Left lobe of liver (tissue), 2 donors: Measurements from ENCODE around the gene FMN1. TPM values are rescaled to one million over a fixed set of nuclear protein-coding genes. Genes with fewer than 3 reads are reported as not detected.

Source experiments
- ATAC-seq: fragments of 200-7000 bp; cut with Tn5 transposase; one replicate; pipeline ENCODE4 v1.9.1; 2020; ENCODE audit warnings: mild to moderate bottlenecking, moderate library complexity
- DNase-seq: peaks from one replicate; pipeline ENCODE4 v3.0.0-alpha.2; 2020; ENCODE audit warnings: low spot score
- total RNA-seq: library from RNA; stranded (reverse); gene quantifications from one replicate; pipeline ENCODE4 v1.2.1, GENCODE V29; 2021
- donor health status: DM: no; HTN: no; CAD: no; lungs with moderate emphysema.
- donor health status: DM: no; HTN: yes; CAD: no.

The FMN1 gene
- total RNA-seq, 1 donor from 2014 or later: 1.2 TPM

DNA sequence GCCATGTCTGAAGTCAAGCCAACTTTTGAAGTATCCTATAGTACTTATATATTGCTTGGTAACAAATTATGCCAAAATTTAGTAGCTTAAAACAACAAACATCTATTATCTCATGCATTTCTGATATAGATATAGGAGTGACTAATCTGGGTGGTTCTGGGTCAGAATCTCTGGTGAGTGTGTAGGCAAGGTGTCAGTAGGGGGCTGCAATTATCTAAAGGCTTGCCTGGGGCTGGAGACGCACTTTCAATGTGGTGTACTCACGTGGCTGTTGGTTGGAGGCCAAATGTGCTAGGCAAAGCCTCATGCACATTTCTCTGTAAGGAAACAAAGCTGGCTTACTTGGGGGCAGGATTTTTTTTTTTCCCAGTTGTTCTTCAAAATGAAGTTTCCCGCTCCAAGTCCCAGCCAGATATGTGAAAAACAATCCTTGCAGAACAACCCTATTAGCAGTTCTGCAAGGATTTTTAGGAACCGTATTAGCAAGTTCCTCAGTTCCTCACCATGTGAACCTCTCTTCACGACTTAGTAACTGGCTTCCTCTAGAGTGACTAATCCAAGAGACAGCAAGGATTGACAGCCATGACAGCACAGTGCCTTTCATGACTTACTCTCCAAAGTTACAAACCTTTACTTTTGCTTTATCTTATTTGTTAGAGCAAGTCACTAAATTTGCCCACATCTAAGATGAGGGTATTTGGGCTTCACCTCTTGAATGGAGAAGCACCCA, 450.9 kb downstream of the FMN1 start:
- no peak for ATAC-seq

DNA sequence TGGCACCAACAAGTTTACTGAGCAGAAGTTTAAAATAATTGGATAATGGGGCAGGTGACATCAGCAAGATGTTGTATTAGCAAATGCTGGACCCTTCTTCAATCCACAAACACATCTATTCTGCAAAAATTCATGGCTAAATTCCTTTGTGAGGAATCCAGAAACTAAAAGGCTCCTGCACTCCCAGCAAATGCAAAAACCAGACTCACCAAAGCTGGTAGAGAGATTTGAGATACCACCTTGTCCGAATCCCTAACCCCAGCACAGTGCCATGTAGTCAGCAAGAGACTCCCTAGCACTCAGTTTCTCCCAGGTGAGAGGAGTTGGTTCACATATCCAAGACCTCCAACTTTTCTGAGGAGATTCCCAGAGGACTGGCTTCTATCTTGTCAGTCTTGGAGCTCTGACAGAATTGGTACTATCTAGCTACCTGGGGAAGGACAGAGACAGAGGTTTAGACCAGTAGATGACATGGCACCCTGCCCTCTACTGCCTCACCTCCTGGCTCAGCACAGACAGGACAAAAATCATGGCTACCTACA, 454.9 kb downstream of the FMN1 start:
- DNase-seq (no peak), ATAC-seq (no peak)

More for the DNA sequence above, 450.9 kb downstream of the FMN1 start:
- DNase-seq: no peak

DNA sequence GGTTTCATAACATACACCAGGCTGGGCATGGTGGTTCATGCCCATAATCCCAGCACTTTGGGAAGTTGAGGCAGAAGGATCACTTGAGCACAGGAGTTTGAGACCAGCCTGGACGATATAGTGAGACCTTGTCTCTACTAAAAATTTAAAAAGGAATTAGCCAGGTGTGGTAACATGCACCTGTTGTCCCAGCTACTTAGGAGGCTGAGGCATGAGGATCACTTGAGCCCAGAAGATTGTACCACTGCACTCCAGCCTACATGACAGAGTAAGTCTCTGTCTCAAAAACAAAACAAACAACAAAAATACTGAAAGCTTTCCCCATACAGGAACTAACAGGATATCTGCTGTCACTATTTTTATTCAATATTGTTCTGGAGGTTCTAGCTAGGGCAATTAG, 455.8 kb downstream of the FMN1 start:
- no peak for DNase-seq
- ATAC-seq: no peak

DNA sequence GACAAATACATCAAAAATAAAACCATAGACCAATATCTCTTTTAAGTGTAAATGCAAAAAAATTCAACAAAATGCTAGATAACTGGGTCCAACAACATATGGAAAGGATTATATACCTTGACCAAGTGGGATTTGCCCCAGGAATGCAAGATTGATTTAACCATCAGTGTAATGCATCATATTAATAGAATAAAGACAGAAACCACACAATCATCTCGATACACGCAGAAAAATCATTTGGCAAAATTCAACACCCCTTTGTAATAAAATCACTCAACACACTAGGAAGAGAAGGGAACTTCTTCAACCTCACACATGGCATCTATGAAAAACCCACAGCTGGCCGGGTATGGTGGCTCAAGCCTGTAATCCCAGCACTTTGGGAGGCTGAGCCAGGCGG, 457.2 kb downstream of the FMN1 start:
- ATAC-seq (no peak), DNase-seq (no peak)

DNA sequence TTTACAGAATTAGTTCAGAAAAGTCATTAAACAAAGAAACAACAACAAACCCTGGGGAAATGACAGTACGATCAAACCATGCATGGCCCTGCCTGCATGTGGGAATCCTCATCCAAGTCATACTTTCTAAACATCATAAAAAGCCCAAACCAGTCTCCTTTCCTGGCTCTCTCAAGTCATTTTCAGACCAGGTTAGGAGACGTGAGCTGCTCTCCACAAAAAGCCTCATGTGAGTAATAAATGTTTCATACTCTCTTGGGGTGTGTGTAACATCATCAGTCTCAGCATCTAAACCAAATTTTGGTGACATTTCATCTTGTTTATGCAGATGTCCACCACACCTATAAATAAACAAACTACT, 457.8 kb downstream of the FMN1 start:
- no peak for ATAC-seq
- DNase-seq: no peak

DNA sequence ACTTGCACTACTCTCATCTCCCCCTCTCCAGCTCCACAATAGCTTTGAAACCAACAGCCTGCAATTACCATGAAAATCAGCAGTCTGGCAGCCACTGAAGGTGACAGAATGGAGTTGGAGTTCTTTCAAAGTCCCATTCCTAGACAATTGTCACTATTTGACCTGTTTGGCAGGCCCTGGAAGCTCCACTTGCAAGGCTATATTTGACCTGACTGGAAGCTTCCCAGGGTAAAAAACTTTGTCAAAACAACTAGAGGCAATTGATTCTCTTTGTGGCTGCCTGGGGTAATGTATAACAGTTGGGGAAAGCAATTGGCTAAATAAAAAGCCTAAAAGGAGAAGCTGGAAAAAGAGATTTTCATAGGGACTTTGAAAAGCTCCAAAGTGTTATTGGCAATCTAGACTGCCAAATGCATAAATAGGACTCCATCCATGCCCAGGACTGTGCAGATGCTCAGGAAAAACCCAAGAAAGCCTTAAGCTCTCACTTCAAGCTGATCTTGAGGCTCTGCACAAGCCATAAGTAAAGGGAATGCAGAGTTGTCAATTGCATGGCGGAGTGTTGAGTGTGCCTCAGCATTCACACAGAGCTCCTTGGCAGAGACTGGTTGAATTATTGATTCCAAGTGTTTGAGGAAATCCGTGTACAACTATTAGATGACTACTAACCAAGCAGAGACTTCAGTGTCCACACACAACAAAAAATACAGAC, 458.4 kb downstream of the FMN1 start:
- DNase-seq: no peak

GRCh38 chr15:32733281-32733680, 461.2 kb downstream of the FMN1 start:
- ATAC-seq (no peak), DNase-seq (no peak)

More for the DNA sequence above, 458.4 kb downstream of the FMN1 start:
- peak; percentile 54 for ATAC-seq

GRCh38 chr15:32732574-32733157, 461.8 kb downstream of the FMN1 start:
- ATAC-seq (peak; percentile 92), DNase-seq (no peak)

- DNase-seq: peak; percentile 75
These were observed 463.5 kb downstream of the FMN1 start for GRCh38 chr15:32730677-32731654.

GRCh38 chr15:32729700-32730395, 464.7 kb downstream of the FMN1 start:
- ATAC-seq (no peak), DNase-seq (no peak)

More at GRCh38 chr15:32730677-32731654, 463.5 kb downstream of the FMN1 start:
- ATAC-seq: peak; percentile 74

DNA sequence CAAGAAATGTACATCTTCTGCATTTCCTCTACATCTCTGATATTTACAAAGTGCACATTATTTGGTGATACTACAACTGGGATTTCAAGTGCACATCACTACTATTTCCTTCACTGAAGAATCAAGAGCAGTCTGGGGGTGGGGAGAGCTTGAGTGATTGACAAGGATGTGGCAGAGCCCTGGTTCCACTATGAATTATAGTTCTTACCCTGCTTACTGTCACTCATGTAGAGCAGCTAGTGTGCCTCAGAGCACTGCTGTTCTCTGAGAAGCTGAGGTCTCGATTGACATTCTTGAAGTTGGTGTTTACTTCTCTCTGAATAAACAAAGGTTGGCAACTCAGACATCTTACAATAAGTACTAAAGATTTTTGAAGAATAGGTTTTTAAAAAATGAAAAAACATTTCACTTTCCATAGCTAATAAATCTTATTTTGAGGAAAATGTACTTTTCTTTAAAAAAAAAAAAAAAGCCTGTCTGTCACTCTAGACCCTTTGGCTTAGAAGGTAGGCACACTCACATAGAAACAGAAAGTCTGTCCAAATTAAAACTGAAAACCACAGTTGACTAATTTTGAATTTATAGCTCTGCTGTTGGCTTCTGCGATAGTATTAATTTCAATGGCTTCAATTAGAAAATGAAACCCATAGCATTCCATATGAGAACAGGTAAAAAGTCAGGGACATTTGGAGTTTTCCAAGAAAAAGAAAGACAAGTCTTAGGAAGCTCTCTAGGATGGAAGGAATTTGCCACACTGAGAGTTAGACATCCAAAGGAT, 471.2 kb downstream of the FMN1 start:
- ATAC-seq: no peak
- no peak for DNase-seq

DNA sequence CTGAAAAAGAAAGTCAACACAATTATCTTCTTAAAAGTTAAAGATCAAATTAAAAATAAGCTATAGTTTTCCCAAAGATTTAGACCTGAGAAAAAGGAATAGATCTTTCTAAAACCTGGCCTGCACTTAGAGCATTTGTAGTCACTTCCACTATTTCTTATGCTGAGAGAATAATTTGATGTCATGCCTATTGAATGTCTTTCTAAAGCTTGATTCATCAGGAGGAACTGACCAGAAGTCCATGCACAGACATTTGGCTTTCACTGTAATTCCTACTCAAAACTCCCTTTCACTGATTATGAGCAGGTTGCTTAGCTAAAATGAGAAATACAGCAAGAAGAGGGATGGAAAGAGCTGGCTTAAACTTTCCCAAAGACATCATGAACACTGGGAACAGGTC, 472.4 kb downstream of the FMN1 start:
- no peak for ATAC-seq
- DNase-seq: no peak

GRCh38 chr15:32721596-32721995, 472.9 kb downstream of the FMN1 start:
- ATAC-seq (no peak), DNase-seq (no peak)

DNA sequence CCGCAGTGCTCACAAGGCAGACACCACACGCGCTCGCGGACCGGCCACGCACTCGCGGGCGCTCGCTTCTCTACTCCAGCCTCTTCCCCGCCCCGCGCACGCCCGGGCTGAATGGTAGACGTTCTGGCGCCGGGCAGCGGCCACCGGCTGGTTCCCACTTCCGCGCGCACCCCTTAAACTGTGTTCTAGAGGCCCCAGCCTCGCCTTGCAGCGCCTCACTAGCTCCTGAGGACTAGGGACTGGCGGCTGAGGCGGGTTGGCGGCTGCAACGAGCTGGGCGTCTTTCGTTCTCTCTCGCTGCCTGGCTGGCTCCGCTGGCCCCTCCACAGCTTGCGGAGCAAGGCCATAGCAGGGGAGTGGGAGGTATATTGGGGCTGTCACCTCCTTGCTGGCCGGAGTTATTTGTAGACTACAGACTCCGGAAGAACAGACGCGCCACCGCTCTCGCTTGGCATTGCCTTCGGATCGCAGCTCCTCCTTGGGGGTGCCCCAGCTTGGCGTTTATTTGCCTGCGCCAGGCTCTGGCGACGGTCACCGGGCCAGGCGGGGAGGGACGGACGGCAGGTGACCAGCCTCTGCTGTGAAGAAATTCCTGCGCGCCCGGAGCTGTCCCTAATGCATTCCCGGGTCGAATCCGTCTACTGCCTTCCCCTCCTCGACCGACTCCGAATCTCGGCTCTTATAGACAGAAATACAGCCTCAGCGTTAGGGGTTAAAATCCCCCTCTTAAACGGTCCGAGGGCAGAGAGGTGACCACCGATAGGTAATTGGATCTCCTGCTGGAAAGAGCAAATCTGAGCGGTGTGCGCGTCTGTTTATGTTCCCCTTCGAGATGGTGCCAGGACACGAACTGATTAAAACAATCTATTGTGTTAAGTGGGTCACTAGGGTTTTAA, 475.4 kb downstream of the FMN1 start:
- DNase-seq: peak; percentile 75
- peak; percentile 89 for ATAC-seq

GRCh38 chr15:32718227-32718820, 476.2 kb downstream of the FMN1 start:
- ATAC-seq: peak; percentile 75
- no peak for DNase-seq

DNA sequence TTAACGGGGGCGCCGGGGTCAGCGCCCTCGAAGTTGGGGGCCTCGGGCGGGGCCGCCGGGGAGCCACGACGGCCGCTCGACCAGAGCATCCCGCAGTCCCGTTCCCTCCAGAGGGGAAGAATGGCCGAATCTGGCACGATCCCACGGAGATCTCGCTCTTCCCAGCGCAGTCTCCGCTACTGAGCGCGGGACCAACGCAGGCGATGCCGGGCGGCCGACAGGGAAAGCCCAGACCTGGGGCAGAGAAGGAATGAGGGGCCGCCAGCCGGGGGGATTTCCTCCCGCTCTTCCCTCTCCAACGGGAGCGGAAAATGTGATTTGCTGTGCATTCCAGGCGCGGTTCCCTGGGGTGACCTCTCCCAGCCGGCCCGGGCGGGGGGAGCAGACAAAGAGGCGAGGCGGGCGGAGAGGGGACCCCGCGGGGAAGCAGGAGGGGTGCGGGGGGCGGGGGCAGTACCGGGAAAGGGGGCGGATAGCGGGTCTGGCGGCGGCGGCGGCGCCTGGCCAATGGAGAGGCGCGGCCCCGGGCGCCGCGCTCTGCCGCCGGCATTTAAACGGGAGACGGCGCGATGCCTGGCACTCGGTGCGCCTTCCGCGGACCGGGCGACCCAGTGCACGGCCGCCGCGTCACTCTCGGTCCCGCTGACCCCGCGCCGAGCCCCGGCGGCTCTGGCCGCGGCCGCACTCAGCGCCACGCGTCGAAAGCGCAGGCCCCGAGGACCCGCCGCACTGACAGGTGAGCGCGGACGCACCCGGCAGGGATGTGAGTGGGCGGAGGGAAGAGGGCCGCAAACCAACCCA, 476.9 kb downstream of the FMN1 start, which contains the start of gene GREM1:
Gene GREM1 (plus strand): TSS at position 579 of the 801 bp plus-strand sequence. CDS start 12,687 bp downstream, outside the sequence.
- DNase-seq (no peak), ATAC-seq (peak; percentile 30)

DNA sequence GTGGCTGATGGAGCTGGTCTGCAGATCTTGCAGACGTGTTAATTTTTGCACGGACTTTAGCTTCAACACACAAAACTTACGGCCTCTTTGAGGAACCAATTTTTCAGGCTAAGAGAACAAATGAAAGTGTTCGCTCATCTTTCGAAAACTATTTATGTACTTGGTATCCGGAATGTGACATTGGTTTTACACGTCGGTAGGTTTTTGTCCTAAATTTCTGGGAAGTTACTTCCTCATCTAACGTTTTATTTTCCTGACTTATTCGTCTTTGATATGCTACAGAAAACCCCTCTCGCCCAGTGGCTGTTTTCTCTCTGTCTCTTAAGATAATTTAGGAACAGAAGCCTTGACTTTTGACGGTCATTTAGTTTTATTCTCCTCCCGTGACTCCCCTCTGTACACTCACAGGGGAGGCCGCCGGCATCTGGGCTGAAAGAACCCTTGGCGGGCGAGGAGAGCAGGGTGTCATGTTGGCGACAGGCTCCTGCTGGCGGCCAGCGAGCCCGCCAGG, 477.5 kb downstream of the FMN1 start:
- DNase-seq (no peak), ATAC-seq (no peak)
